22Rv1 (cell line): ENCODE results near the gene UNC13D.

Experiments
- H3K27ac ChIP-seq: fragments of 450-650 bp; 2 replicates; pipeline ENCODE4 v1.5.1; 2017
- CTCF ChIP-seq: fragments of 450-650 bp; IDR thresholded peaks from 2 replicates; pipeline ENCODE4 v1.5.1; 2017; ENCODE audit warnings: mild to moderate bottlenecking
- ZFX ChIP-seq: fragments of 450-650 bp; IDR thresholded peaks from 2 replicates; pipeline ENCODE4 v1.6.1; 2017; ENCODE audit warnings: antibody characterized with exemption, borderline replicate concordance

Gene UNC13D

DNA sequence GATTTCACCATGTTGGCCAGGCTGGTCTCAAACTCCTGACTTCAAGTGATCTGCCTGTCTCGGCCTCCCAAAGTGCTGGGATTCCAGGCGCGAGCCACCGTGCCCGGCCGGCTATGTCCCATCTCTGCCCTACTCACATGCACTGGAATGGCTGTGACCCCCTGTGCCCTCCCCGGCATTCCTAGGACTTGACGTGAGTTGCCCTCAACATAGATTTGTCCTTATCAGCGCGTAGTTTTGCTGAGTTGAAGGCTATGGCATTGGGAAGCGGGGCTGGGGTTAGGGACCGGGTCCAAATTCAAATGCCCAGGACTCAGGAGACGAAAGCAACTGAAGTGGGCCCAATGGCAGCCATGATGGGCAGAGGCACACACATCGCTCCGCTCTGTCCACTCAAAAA is 5.8 kb downstream of the UNC13D start:
- no peak overlapping the region for H3K27ac ChIP-seq
- TF ChIP-seq CTCF = no peak
- TF ChIP-seq ZFX = no peak

- no peak overlapping the region for H3K27ac ChIP-seq
- TF ChIP-seq CTCF = no peak
- no peak for TF ChIP-seq ZFX
Observed at GRCh38 chr17:75837899-75838298, 6.3 kb downstream of the UNC13D start.

DNA sequence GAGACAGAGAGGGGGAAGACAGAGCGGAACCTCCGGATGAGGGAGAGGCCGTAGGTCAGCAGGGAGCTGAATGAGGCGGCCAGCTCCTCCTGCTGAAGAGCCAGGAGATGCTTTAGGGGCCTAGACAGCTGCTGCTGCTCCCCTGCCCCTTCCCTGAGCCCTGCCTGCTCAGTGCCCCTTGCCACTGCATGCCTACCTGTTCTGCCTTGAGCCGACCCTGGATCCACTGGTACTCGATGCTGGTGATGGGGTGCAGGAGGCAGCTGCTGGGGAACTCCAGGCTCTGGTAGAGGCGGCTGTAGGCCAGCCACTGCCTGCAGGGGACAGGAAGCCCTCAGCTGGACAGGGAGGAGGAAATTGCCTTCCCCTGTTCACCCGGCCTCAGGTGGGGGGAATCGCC is 7.6 kb downstream of the UNC13D start:
- H3K27ac ChIP-seq = no peak overlapping the region

GRCh38 chr17:75835654-75835987 is 8.6 kb downstream of the UNC13D start:
- H3K27ac ChIP-seq = no peak overlapping the region
- no peak for TF ChIP-seq ZFX
- TF ChIP-seq CTCF = no peak

More for the DNA sequence above, 7.6 kb downstream of the UNC13D start:
- no peak for TF ChIP-seq CTCF
- TF ChIP-seq ZFX = no peak

- TF ChIP-seq ZFX = no peak
- no peak for TF ChIP-seq CTCF
- H3K27ac ChIP-seq = no peak overlapping the region
Observed at GRCh38 chr17:75834928-75835653, 9.1 kb downstream of the UNC13D start.

DNA sequence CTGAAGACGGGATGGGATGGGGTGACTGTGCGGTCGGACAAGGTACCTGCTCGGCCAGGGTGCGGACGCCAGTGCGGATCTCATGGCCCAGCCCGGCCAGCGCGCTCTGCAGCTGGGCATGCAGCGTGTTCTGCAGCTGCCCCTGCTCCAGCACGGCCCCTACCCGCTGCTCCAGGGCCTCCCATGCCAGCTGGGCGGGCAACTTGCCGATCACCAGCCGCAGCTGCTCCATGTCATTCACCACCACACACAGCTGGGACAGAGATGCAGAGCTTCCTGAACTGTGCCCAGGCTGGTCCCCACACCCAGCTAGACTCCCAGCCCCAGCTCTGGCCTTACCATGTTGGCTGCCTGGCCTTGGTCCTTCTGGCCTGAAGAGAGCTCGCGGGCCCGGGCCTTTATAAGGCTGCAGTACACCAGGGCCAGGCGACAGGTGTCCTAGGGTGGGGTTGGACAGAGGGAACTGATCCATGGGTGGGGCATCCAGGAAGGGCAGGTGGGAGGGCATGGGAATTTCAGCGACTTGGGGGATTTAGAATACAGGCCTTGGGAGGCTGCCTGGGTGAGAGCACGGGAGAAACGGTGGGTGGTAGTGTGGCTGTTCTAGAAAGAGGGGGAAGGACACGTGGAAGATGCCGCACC is 9.8 kb downstream of the UNC13D start:
- H3K27ac ChIP-seq = no peak overlapping the region
- TF ChIP-seq ZFX (no peak), CTCF (no peak)

- no peak overlapping the region for H3K27ac ChIP-seq
Observed at GRCh38 chr17:75832652-75833400, 11.4 kb downstream of the UNC13D start.

More at GRCh38 chr17:75832652-75833400, 11.4 kb downstream of the UNC13D start:
- TF ChIP-seq CTCF (no peak), ZFX (no peak)
